Neuronal stem cell (in vitro differentiated cells): Measurements from ENCODE around the gene RDH14.
A peak's percentile ranks its signal among the peaks of the same experiment; 100 is the strongest.

Source experiments
- DNase-seq: peaks from one replicate; pipeline ENCODE4 v3.0.0-alpha.2; 2013; ENCODE audit warnings: low spot score
- H2AFZ ChIP-seq: one replicate; pipeline ENCODE4 v1.6.1; 2013; ENCODE audit warnings: mild to moderate bottlenecking, low read length, inconsistent platforms
- H2AK5ac ChIP-seq: 2 replicates; pipeline ENCODE4 v1.6.1; 2013; ENCODE audit warnings: low read depth, mild to moderate bottlenecking, inconsistent platforms, low read length, moderate library complexity, mixed read lengths
- H2BK120ac ChIP-seq: 2 replicates; pipeline ENCODE4 v1.6.1; 2013; ENCODE audit warnings: low read depth, mild to moderate bottlenecking, inconsistent platforms, low read length, moderate library complexity, mixed read lengths
- H2BK12ac ChIP-seq: one replicate; pipeline ENCODE4 v1.6.1; 2013; ENCODE audit warnings: low read length, inconsistent platforms
- H2BK15ac ChIP-seq: 2 replicates; pipeline ENCODE4 v1.6.1; 2013; ENCODE audit warnings: mild to moderate bottlenecking, low read length, inconsistent platforms, mixed read lengths
- H2BK5ac ChIP-seq: one replicate; pipeline ENCODE4 v1.6.1; 2013; ENCODE audit warnings: inconsistent platforms, mild to moderate bottlenecking, low read length, moderate library complexity
- H3K14ac ChIP-seq: one replicate; pipeline ENCODE4 v1.6.1; 2013; ENCODE audit warnings: low read length, inconsistent platforms
- H3K18ac ChIP-seq: 2 replicates; pipeline ENCODE4 v1.6.1; 2013; ENCODE audit warnings: low read length, inconsistent platforms
- H3K23ac ChIP-seq: 2 replicates; pipeline ENCODE4 v1.6.1; 2013; ENCODE audit warnings: low read depth, mild to moderate bottlenecking, mixed read lengths, low read length, inconsistent platforms; ENCODE audit not compliant: poor library complexity
- H3K27ac ChIP-seq: replicated peaks from 3 replicates; pipeline ENCODE4 v1.5.1; 2013; ENCODE audit warnings: low read length, inconsistent platforms
- H3K27me3 ChIP-seq, 3 experiments: 2 replicates each; pipeline ENCODE4 v1.6.1; 2013; ENCODE audit warnings: low read length in 3 of 3, mild to moderate bottlenecking in 2 of 3, inconsistent platforms in 1 of 3, low read depth in 1 of 3, mixed read lengths in 1 of 3, moderate library complexity in 1 of 3; ENCODE audit not compliant: control insufficient read depth in 3 of 3, insufficient read depth in 3 of 3
- H3K36me3 ChIP-seq, 2 donors: replicated peaks in 1 of 2; 2 replicates each; pipeline ENCODE4 v1.6.1; 2013; ENCODE audit warnings: low read length in 2 of 2; ENCODE audit not compliant: control insufficient read depth in 2 of 2, insufficient read depth in 2 of 2
- H3K4ac ChIP-seq: 2 replicates; pipeline ENCODE4 v1.6.1; 2013; ENCODE audit warnings: inconsistent platforms, mild to moderate bottlenecking, low read length, moderate library complexity
- H3K4me1 ChIP-seq, 2 donors: 1 replicate in 1 of 2; 2 replicates in 1 of 2; pipeline ENCODE4 v1.6.1; 2013; ENCODE audit warnings: low read length in 2 of 2, low read depth in 1 of 2; ENCODE audit not compliant: control insufficient read depth in 2 of 2, insufficient read depth in 1 of 2
- H3K4me2 ChIP-seq: one replicate; pipeline ENCODE4 v1.6.1; 2013; ENCODE audit warnings: mild to moderate bottlenecking, low read length, inconsistent platforms; ENCODE audit not compliant: insufficient read depth, poor library complexity, severe bottlenecking
- H3K4me3 ChIP-seq, 2 donors: 2 replicates each; pipeline ENCODE4 v1.5.1; 2013; ENCODE audit warnings: low read length in 2 of 2, mild to moderate bottlenecking in 2 of 2, inconsistent platforms in 1 of 2, moderate library complexity in 1 of 2
- H3K79me1 ChIP-seq: one replicate; pipeline ENCODE4 v1.6.1; 2013; ENCODE audit warnings: low read depth, mild to moderate bottlenecking, inconsistent platforms, low read length, moderate library complexity
- H3K9ac ChIP-seq: one replicate; pipeline ENCODE4 v1.6.1; 2013; ENCODE audit warnings: mild to moderate bottlenecking, low read depth, low read length, inconsistent platforms; ENCODE audit not compliant: poor library complexity
- H3K9me3 ChIP-seq, 2 donors: replicated peaks in 1 of 2; 2 replicates each; pipeline versions ENCODE3 to v1.6.1; 2013; ENCODE audit warnings: low read length in 2 of 2, mild to moderate bottlenecking in 2 of 2, inconsistent platforms in 1 of 2, low read depth in 1 of 2, mixed read lengths in 1 of 2, moderate library complexity in 1 of 2; ENCODE audit not compliant: control insufficient read depth in 2 of 2, insufficient read depth in 1 of 2
- H4K8ac ChIP-seq: one replicate; pipeline ENCODE4 v1.6.1; 2013; ENCODE audit warnings: low read depth, mild to moderate bottlenecking, inconsistent platforms, low read length, moderate library complexity
- H4K91ac ChIP-seq: one replicate; pipeline ENCODE4 v1.6.1; 2013; ENCODE audit warnings: low read length, low read depth, mild to moderate bottlenecking, inconsistent platforms; ENCODE audit not compliant: poor library complexity
- WGBS, 2 donors: extraction: QIAGEN DNeasy Blood & Tissue Kit; methylation state at CpG; one replicate each; pipeline ENCODE4 v1.1.7; 2013; ENCODE audit warnings: missing lambda C conversion rate in 2 of 2, mixed read lengths in 1 of 2; ENCODE audit not compliant: insufficient read length in 2 of 2, insufficient replicate concordance in 1 of 2; ENCODE audit errors: extremely low coverage in 2 of 2; 5-methylcytosine and 5-hydroxymethylcytosine counted together

The RDH14 gene

DNA sequence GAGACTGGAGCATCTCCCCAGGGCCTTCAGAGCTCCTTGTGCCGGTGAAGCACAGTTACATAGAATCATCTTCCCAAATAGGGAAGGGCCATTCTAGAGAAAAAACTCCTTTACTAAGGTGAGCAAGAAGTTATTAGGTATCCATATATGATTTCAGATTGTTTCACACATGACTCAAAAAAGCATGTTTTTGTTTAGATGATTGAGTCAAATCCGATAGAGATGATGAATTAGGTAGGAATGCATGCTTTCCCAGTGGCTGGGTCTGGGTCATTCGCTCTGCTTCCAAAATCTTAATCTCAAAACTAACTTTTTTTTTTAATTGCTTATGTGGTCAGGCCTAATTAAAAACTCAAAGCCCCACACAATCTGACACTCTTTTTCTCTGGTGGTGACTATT is 25.1 kb upstream of the RDH14 start:
- no peak overlapping the region for H3K14ac ChIP-seq
- DNase-seq: no peak
- no peak overlapping the region for H2BK12ac ChIP-seq
- H2AK5ac ChIP-seq: no peak overlapping the region
- no peak overlapping the region for H2AFZ ChIP-seq
- no peaks in the 10 kb centered on the region for H3K4me1 ChIP-seq
- H3K27ac ChIP-seq: no peak overlapping the region
- no peak overlapping the region for H3K4me3 ChIP-seq
- H3K79me1 ChIP-seq: no peaks in the 10 kb centered on the region
- H3K27me3 ChIP-seq: no peaks in the 10 kb centered on the region
- H3K36me3 ChIP-seq: no peaks in the 10 kb centered on the region
- no peak overlapping the region for H2BK5ac ChIP-seq
- H2BK120ac ChIP-seq: no peak overlapping the region
- H4K8ac ChIP-seq: no peak overlapping the region
- no peak overlapping the region for H3K9ac ChIP-seq
- no peak overlapping the region for H2BK15ac ChIP-seq
- no CpG with 5 or more reads among the region's 3 CpGs for WGBS, 2 donors
- peaks cover 0 to 3% of the 10 kb centered on the region in 2 donors for H3K9me3 ChIP-seq
- no peak overlapping the region for H3K4ac ChIP-seq
- H3K18ac ChIP-seq: no peak overlapping the region
- no peak overlapping the region for H4K91ac ChIP-seq
- peak overlapping the region; percentile 11 for H3K4me2 ChIP-seq
- H3K23ac ChIP-seq: no peak overlapping the region

DNA sequence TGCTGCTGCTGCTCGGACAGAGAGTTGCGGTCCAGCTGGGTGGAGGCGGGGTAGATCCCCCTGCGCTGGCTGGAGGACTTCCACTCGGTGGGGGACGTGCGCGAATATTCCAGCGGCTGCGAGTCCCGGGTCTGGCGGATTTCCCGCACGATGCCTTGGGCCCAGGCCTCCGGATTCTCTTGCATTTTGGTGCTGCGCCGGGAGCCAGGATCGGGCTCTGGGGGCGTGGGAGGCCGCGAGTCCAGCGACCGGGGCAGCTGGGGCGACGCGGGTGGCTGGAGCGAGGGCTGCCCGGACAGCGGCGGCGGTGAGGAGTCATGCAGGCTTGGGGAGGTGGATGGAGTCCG is 24.1 kb upstream of the RDH14 start:
- H4K91ac ChIP-seq: no peak overlapping the region
- H2BK120ac ChIP-seq: no peak overlapping the region
- no peak overlapping the region for H3K9ac ChIP-seq
- H3K4me1 ChIP-seq: no peaks in the 10 kb centered on the region
- no peak overlapping the region for H3K23ac ChIP-seq
- H3K9me3 ChIP-seq: peaks cover 0 to 3% of the 10 kb centered on the region in 2 donors
- no CpG with 5 or more reads among the region's 32 CpGs for whole genome bisulfite sequencing, 2 donors
- no peak overlapping the region for H4K8ac ChIP-seq
- no peak overlapping the region for H3K4ac ChIP-seq
- no peaks in the 10 kb centered on the region for H3K36me3 ChIP-seq
- H3K4me2 ChIP-seq: no peak overlapping the region
- no peak overlapping the region for H2AK5ac ChIP-seq
- no peaks in the 10 kb centered on the region for H3K79me1 ChIP-seq
- peak overlapping the region; percentile 22 for H2BK12ac ChIP-seq
- H3K14ac ChIP-seq: no peak overlapping the region
- no peak overlapping the region for H3K4me3 ChIP-seq
- no peaks in the 10 kb centered on the region for H3K27me3 ChIP-seq
- DNase-seq: no peak
- H2BK15ac ChIP-seq: no peak overlapping the region
- no peak overlapping the region for H3K18ac ChIP-seq
- H3K27ac ChIP-seq: no peak overlapping the region
- no peak overlapping the region for H2AFZ ChIP-seq
- peak overlapping the region; percentile 53 for H2BK5ac ChIP-seq

DNA sequence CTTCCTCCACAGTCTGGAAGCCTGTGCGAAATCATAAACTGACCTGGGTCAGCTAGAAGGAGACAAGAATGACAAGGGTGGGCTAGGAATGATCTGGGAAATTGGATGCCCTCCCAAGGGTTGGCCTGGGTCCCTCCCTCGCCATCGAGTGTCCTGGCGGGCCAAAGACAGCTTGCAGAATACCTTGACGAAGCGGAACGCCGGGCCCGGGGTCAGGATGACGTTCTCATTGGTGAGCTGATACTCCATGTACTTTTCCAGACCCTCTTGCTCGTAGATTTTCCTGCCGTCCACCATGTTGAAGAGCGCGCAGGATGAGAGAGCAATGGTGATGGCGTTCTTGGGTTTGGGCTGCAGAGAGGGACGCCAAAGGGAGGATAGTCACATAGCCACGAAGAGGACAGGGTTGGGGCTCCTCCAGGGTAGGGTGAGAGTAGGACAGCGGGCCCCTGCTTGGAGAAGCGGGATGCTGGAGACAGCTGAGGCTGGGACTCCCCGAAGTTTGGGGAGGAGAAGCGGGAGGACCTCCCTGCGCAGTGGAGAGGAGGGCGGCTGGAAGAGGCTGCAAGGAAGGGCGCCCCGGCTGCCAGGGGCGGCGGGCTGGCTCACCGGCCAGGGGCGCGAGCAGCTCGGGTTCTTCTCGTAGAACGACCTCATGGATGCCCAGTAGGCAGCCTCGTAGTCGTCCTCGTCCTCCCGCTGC is 23.6 kb upstream of the RDH14 start:
- Histone ChIP-seq H4K8ac (no peak overlapping the region), H4K91ac (no peak overlapping the region), H2BK120ac (no peak overlapping the region), H3K9me3 (peaks cover 0 to 3% of the 10 kb centered on the region in 2 donors), H3K4me1 (no peaks in the 10 kb centered on the region), H2AK5ac (no peak overlapping the region), H3K27me3 (no peaks in the 10 kb centered on the region), H3K36me3 (no peaks in the 10 kb centered on the region), H2BK15ac (no peak overlapping the region), H3K9ac (no peak overlapping the region), H3K4me2 (no peak overlapping the region), H3K18ac (no peak overlapping the region), H3K4ac (no peak overlapping the region), H3K23ac (no peak overlapping the region), H2AFZ (no peak overlapping the region), H3K79me1 (no peaks in the 10 kb centered on the region), H3K14ac (no peak overlapping the region), H3K27ac (no peak overlapping the region), H3K4me3 (no peak overlapping the region), H2BK12ac (no peak overlapping the region), H2BK5ac (peak overlapping the region; percentile 53)
- DNase-seq: no peak
- WGBS, 2 donors: no CpG with 5 or more reads among the region's 37 CpGs

DNA sequence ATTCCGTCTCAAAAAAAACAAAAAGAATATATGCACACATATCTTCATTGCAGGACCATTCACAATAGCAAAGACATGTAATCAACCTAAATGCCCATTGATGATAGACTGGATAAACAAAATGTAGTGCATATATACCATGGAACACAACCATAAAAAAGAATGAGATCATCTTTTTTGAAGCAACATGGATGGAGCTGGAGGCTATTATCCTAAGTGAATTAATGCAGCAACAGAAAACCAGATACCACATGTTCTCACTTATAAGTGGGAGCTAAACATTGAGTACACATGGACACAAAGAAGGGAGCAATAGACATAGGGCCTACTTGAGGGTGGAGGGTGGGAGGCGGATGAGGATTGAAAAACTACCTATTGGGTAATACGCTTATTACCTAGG is 20.2 kb upstream of the RDH14 start:
- Histone ChIP-seq H2BK15ac (no peak overlapping the region), H3K14ac (no peak overlapping the region), H2BK12ac (no peak overlapping the region), H2BK120ac (no peak overlapping the region), H2AK5ac (no peak overlapping the region), H3K4me1 (no peaks in the 10 kb centered on the region), H3K4ac (no peak overlapping the region), H3K9me3 (peaks cover 0 to 3% of the 10 kb centered on the region in 2 donors), H3K79me1 (no peaks in the 10 kb centered on the region), H2AFZ (no peak overlapping the region), H3K4me2 (no peak overlapping the region), H4K91ac (no peak overlapping the region), H4K8ac (no peak overlapping the region), H3K23ac (no peak overlapping the region), H3K27me3 (no peaks in the 10 kb centered on the region), H3K27ac (no peak overlapping the region), H2BK5ac (no peak overlapping the region), H3K18ac (no peak overlapping the region), H3K36me3 (no peaks in the 10 kb centered on the region), H3K4me3 (no peak overlapping the region), H3K9ac (no peak overlapping the region)
- no peak for DNase-seq
- no CpG with 5 or more reads among the region's 3 CpGs for WGBS, 2 donors
